SJSA1 (cell line): ENCODE measurements around the gene TGM4. TPM values are rescaled to one million over a fixed set of nuclear protein-coding genes. Genes with fewer than 3 reads are reported as not detected.
A peak's percentile ranks its signal among the peaks of the same experiment; 100 is the strongest.

Experiments used
- DNase-seq, 2 experiments: peaks; one replicate each; pipeline ENCODE4 v3.0.0-alpha.2; 2015 to 2020; ENCODE audit warnings: low spot score in 2 of 2, low read depth in 1 of 2
- H3K27ac ChIP-seq: fragments of 250-450 bp; sonication (Bioruptor Pico); 2 replicates; pipeline ENCODE4 v1.5.1; 2020; ENCODE audit warnings: mild to moderate bottlenecking, moderate library complexity
- H3K27me3 ChIP-seq: fragments of 250-450 bp; sonication (Bioruptor Pico); replicated peaks from 2 replicates; pipeline ENCODE4 v1.5.1; 2020; ENCODE audit warnings: mild to moderate bottlenecking, moderate library complexity
- H3K36me3 ChIP-seq: fragments of 250-450 bp; sonication (Bioruptor Pico); 2 replicates; pipeline ENCODE4 v1.5.1; 2020; ENCODE audit warnings: mild to moderate bottlenecking
- H3K4me1 ChIP-seq: fragments of 250-450 bp; sonication (Bioruptor Pico); replicated peaks from 2 replicates; pipeline ENCODE4 v1.6.1; 2021; ENCODE audit warnings: mild to moderate bottlenecking
- H3K4me3 ChIP-seq: fragments of 250-450 bp; sonication (Bioruptor Pico); 2 replicates; pipeline ENCODE4 v1.5.1; 2020; ENCODE audit warnings: mild to moderate bottlenecking
- H3K9me3 ChIP-seq: fragments of 250-450 bp; sonication (Bioruptor Pico); replicated peaks from 2 replicates; pipeline ENCODE4 v1.5.1; 2020; ENCODE audit warnings: mild to moderate bottlenecking
- total RNA-seq: library from RNA; depleted of rRNA; stranded (reverse); fragments of >200 nt; shearing (Covaris generic); gene quantifications from 2 replicates; pipeline ENCODE4 v1.2.3, GENCODE V29; 2014

Gene TGM4
- total RNA-seq, 1 experiment from 2014 or later: 0.05 TPM

- H3K9me3 ChIP-seq: no peaks in the 10 kb centered on the region
- DNase-seq: peak; percentile 83 to 89
- H3K4me3 ChIP-seq: peak within 1 kb of the TSS; percentile 73
- H3K27me3 ChIP-seq: no peaks in the 10 kb centered on the region
- peaks cover 7% of the 10 kb centered on the region for H3K36me3 ChIP-seq
- H3K27ac ChIP-seq: peak within 1 kb of the TSS; percentile 87
- H3K4me1 ChIP-seq: peaks cover 12% of the 10 kb centered on the region
Observed at GRCh38 chr3:44861412-44862225, 12.8 kb upstream of the TGM4 start, which contains the start of gene TMEM42. TMEM42 (plus strand) TSS chr3:44861912; CDS start chr3:44861925, 13 bp downstream.

DNA sequence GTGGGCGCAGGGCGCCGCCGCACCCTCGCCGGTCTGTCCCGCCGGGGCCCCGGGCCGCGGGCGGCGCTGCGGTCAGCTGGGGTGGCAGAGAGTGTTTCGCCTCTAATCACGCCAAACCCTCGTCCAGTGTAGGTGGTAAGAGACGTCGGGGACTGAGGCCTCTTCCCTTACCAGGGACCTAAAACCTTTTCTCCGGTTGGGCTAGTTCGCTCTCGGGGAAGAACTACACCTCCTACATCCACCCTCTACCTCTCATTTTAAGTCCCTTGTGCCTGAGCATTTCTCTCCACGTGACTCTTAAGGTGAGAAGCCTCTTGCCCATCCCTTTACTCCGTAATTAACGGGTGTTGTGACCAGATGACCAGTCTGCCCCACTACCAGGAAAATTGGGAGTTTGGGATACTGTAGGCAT is 12.2 kb upstream of the TGM4 start:
- Histone ChIP-seq H3K27me3 (no peaks in the 10 kb centered on the region), H3K4me3 (peak overlapping the region; percentile 73), H3K36me3 (peaks cover 7% of the 10 kb centered on the region), H3K9me3 (no peaks in the 10 kb centered on the region), H3K27ac (peak overlapping the region; percentile 87; the same call in 1 of the 2 replicates), H3K4me1 (peaks cover 12% of the 10 kb centered on the region)
- DNase-seq: peak in 1 of 2 experiments; percentile 27

DNA sequence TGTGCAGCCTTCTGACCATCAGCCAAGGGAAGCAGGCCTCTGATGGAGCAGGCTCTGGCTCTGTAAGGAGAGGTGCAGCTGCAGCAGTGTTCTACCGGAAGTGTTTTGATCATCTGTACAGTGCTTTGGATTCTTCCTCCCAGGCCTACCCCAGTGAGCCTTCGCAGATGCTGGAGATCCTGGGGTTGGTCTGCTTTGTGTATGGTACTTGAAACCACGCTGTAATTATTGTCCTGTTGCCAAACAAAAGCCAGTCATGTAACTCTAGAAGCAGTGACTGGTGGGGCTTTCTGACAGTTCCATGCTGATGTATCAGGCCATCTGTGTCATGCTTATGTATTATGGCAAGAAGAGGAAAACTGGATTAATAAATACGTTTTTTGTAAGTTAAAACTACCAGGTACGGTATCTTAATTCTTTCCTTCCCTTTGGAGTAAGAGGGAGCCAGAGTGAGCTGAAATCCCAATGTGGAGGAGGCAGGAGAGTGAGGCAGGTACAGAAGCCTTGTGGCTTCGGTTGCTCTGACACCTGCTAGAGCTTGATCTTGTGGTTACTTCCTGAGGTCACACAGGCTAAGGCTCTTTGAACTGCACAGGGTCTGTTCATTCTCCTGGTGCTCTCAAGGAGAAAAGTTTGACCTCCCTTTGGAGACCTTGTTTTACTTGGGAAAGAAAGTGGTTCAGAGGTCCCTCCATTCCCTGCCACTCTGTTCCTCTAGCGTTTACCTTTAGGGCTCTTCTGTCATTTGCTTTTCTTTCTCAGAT is 9.0 kb upstream of the TGM4 start:
- Histone ChIP-seq H3K4me1 (peaks cover 12% of the 10 kb centered on the region), H3K4me3 (no peak overlapping the region), H3K27ac (no peak overlapping the region), H3K9me3 (no peaks in the 10 kb centered on the region), H3K27me3 (no peaks in the 10 kb centered on the region), H3K36me3 (peaks cover 7% of the 10 kb centered on the region)
- DNase-seq: no peak

- Histone ChIP-seq H3K9me3 (no peaks in the 10 kb centered on the region), H3K27ac (no peak overlapping the region), H3K27me3 (no peaks in the 10 kb centered on the region)
Observed at GRCh38 chr3:44867421-44868111, 6.8 kb upstream of the TGM4 start.

DNA sequence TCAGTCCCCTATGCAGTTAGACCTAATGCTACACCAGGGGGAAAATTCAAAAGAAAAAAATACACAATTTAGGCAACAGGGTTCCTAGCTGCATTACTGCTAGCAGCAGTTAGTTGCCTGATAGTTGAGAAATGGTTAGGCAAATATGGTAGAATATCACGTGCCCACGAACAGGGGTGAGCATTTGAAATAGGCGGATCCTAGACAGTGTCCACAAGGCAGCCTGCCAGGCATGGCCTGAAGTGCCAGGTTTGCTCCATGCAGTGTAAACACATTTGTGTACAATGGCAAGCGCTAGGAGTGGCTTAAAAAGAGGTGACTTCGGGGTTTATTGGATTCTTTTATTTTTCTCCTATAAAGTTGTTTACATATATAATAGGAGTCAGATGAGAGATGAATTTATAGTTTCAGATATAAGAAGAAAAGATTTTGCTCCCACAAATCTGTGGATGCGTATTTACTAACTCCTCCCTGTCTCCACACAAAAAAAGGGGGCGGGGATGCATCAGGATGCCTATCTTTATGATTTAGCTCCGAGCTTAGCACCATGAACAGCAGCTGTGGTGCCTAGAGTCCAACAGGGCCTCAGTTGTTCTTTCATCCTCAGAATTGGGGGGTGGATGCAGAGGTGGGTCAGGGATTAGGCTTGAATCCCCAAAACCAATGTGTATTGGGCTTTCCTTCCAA is 3.9 kb upstream of the TGM4 start:
- Histone ChIP-seq H3K27me3 (no peaks in the 10 kb centered on the region), H3K36me3 (no peaks in the 10 kb centered on the region), H3K27ac (no peak overlapping the region), H3K9me3 (no peaks in the 10 kb centered on the region), H3K4me1 (no peaks in the 10 kb centered on the region), H3K4me3 (no peak overlapping the region)
- no peak for DNase-seq

More at GRCh38 chr3:44867421-44868111, 6.8 kb upstream of the TGM4 start:
- Histone ChIP-seq H3K4me3 (no peak overlapping the region), H3K36me3 (no peaks in the 10 kb centered on the region), H3K4me1 (peaks cover 2% of the 10 kb centered on the region; the same call in 1 of the 2 replicates)
- no peak for DNase-seq

GRCh38 chr3:44875596-44875995 is 1.2 kb downstream of the TGM4 start:
- no peaks in the 10 kb centered on the region for H3K27me3 ChIP-seq
- peaks cover 6% of the 10 kb centered on the region for H3K4me1 ChIP-seq
- no peak for DNase-seq
- no peak overlapping the region for H3K4me3 ChIP-seq
- H3K9me3 ChIP-seq: no peaks in the 10 kb centered on the region
- H3K27ac ChIP-seq: no peak overlapping the region
- no peaks in the 10 kb centered on the region for H3K36me3 ChIP-seq

DNA sequence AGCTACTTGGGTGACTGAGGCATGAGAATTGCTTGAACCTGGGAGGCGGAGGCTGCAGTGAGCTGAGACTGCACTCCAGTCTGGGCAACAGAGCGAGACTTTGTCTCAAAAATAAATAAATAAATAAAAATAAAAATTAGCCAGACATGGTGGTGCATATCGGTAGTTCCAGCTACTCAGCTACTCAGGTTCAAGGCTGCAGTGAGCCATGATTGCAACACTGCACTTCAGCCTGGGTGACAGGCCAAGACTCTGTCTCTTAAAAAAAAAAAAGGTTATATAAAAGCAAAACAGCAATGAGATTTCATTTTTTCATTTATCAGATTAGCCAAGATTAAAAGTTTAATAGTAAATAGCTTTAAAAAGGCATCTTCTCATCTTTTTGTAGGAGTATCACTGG is 2.9 kb downstream of the TGM4 start:
- Histone ChIP-seq H3K4me1 (peaks cover 6% of the 10 kb centered on the region), H3K27ac (no peak overlapping the region), H3K36me3 (no peaks in the 10 kb centered on the region), H3K27me3 (no peaks in the 10 kb centered on the region), H3K9me3 (no peaks in the 10 kb centered on the region), H3K4me3 (no peak overlapping the region)
- no peak for DNase-seq

- DNase-seq: no peak
Observed at GRCh38 chr3:44880284-44880683, 5.9 kb downstream of the TGM4 start.

GRCh38 chr3:44883213-44883955 is 9.0 kb downstream of the TGM4 start:
- H3K27ac ChIP-seq: peak overlapping the region; percentile 85
- no peak for DNase-seq
- no peak overlapping the region for H3K4me3 ChIP-seq
- peaks cover 51% of the 10 kb centered on the region for H3K4me1 ChIP-seq
- H3K27me3 ChIP-seq: no peaks in the 10 kb centered on the region
- no peaks in the 10 kb centered on the region for H3K36me3 ChIP-seq
- H3K9me3 ChIP-seq: no peaks in the 10 kb centered on the region

More at GRCh38 chr3:44880284-44880683, 5.9 kb downstream of the TGM4 start:
- Histone ChIP-seq H3K9me3 (no peaks in the 10 kb centered on the region), H3K36me3 (no peaks in the 10 kb centered on the region), H3K4me1 (peaks cover 32% of the 10 kb centered on the region), H3K4me3 (no peak overlapping the region), H3K27me3 (no peaks in the 10 kb centered on the region), H3K27ac (no peak overlapping the region)

DNA sequence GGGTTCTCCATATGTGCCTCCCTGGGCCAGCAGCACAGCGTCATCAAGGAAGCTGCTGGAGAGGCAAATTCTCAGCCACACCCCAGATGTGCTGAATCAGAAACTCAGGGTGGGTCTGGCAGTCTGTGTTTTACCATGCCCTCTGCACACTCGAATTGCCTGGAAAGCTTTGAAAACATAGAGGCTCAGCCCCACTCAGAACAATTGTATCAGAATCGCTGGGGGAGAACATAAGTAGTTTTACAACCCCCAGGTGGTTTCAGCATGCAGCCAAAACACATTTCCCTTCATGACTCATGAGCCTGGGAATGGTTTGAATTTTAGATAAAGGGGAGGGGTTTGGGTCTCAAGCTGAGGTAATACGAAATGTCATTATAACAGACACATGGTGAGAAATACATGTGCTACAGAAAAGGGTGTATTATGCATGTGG is 9.6 kb downstream of the TGM4 start:
- H3K36me3 ChIP-seq: no peaks in the 10 kb centered on the region
- no peaks in the 10 kb centered on the region for H3K9me3 ChIP-seq
- peak; percentile 80 to 92 for DNase-seq
- H3K4me3 ChIP-seq: no peak overlapping the region
- H3K4me1 ChIP-seq: peaks cover 51% of the 10 kb centered on the region
- H3K27me3 ChIP-seq: no peaks in the 10 kb centered on the region
- peak overlapping the region; percentile 85 for H3K27ac ChIP-seq

GRCh38 chr3:44885618-44886017 is 11.2 kb downstream of the TGM4 start:
- no peaks in the 10 kb centered on the region for H3K36me3 ChIP-seq
- H3K9me3 ChIP-seq: no peaks in the 10 kb centered on the region
- H3K27me3 ChIP-seq: no peaks in the 10 kb centered on the region
- H3K4me3 ChIP-seq: no peak overlapping the region
- H3K27ac ChIP-seq: peak overlapping the region; percentile 85
- H3K4me1 ChIP-seq: peaks cover 44% of the 10 kb centered on the region
- DNase-seq: peak; percentile 88 to 92

GRCh38 chr3:44886561-44886960 is 12.2 kb downstream of the TGM4 start:
- H3K36me3 ChIP-seq: no peaks in the 10 kb centered on the region
- DNase-seq: no peak
- H3K27me3 ChIP-seq: no peaks in the 10 kb centered on the region
- H3K4me1 ChIP-seq: peaks cover 44% of the 10 kb centered on the region
- H3K9me3 ChIP-seq: no peaks in the 10 kb centered on the region
- H3K27ac ChIP-seq: peak overlapping the region; percentile 46; the same call in 1 of the 2 replicates
- no peak overlapping the region for H3K4me3 ChIP-seq
